OCI-LY1 (cell line): ENCODE data around the gene PCNX2.

Experiments used
- EZH2 ChIP-seq: fragments of 200-600 bp; sonication (generic), shearing (Covaris generic); IDR thresholded peaks from 2 replicates; pipeline ENCODE4 v1.8.0; 2017; ENCODE audit warnings: borderline replicate concordance, mixed run types, mild to moderate bottlenecking, antibody characterized with exemption, low read length, moderate library complexity, mixed read lengths
- TF ChIP-seq, protein P1 (sequence below): fragments of 200-600 bp; sonication (generic), shearing (Covaris generic); IDR thresholded peaks from 2 replicates; pipeline ENCODE4 v1.5.1; 2017; ENCODE audit warnings: mild to moderate bottlenecking, antibody characterized with exemption, low read length, moderate library complexity, mixed read lengths

DNA sequence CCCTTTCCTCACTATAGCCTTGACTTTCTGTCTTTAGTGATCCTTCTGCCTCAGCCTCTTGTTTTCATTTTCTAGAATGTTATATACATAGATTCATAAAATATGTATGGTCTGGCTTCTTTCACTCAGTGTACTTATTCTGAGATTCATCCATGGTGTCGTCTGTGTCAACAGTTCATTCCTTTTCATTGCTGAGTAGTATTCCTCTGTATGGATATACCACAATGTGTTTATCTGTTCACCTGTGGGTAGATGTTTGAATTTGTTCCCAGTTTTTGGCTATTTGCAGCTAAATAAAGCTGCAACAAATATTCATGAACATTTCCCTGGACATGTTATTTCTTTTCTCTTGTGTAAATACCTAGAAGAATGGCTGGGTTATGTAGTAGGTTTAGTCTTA lies 131.8 kb downstream of the PCNX2 start:
- TF ChIP-seq, protein P1, sequence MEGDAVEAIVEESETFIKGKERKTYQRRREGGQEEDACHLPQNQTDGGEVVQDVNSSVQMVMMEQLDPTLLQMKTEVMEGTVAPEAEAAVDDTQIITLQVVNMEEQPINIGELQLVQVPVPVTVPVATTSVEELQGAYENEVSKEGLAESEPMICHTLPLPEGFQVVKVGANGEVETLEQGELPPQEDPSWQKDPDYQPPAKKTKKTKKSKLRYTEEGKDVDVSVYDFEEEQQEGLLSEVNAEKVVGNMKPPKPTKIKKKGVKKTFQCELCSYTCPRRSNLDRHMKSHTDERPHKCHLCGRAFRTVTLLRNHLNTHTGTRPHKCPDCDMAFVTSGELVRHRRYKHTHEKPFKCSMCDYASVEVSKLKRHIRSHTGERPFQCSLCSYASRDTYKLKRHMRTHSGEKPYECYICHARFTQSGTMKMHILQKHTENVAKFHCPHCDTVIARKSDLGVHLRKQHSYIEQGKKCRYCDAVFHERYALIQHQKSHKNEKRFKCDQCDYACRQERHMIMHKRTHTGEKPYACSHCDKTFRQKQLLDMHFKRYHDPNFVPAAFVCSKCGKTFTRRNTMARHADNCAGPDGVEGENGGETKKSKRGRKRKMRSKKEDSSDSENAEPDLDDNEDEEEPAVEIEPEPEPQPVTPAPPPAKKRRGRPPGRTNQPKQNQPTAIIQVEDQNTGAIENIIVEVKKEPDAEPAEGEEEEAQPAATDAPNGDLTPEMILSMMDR, result no peak
- no peak for TF ChIP-seq EZH2
